DMS153 treated with DMSO at 0.1 percent for 48 hours (cell line): Measurements from ENCODE around the gene TNFRSF21.
A peak's percentile ranks its signal among the peaks of the same experiment; 100 is the strongest.

Source experiments
- DNase-seq: peaks from one replicate; lab custom pipeline; 2025; ENCODE audit not compliant: unreplicated experiment; lab: John Stamatoyannopoulos, UW

TNFRSF21 gene

DNA sequence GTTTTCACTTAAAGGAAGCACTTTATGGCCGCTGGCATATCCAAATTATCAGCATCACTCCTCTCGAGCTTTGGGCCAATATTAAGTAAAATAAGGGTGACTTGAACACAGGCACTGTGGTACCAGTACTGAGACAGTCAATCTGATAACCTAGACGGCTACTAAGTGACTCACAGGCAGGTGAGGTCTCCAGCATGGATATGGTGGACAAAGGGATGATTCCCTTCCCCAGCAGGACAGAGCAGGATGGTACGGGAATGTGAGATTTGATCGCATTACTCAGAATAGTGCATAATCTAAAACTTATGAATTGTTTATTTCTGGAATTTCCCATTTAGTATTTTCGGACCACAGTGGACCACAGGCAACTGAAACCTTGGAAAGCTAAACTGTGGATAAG, 55.7 kb downstream of the TNFRSF21 start:
- DNase-seq, result no peak

DNA sequence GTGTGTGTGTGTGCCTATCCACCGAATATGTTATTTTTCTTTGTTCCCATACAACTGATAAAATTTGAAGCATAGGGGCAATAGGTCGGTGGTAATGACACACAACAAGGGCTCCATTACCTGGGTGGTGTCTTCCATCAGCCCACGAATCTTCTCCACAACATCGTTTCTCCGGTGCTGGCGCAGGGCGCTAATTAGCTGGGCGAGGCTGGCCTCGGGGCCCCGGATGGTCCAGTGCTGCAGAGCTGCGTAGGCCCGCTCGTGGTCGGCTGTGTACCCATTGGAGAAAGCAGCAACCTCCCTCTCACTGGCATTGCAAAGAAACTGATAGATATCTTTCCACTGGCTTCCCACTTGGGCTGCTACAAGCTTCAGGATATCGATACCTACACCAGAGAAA, 56.6 kb downstream of the TNFRSF21 start:
- DNase-seq, result no peak

DNA sequence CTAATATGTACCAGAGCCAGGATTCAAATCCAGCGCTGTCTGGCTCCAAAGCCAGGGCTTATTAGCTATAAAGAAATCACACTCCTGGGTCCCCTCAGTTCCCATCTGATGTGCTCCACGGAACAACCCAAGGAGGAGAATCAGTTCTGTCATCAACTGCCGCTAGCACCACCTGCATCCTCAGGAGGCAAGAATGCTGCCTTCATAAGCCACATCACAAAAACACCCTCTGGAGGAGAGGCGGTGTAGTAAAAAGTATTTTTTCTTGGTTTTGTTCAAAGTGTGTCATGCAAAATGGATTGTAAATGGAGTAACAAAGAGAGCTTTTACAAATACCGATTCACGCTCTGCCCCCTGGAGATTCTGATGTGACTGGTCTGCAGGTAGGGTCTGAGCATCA, 57.1 kb downstream of the TNFRSF21 start:
- no peak for DNase-seq

DNA sequence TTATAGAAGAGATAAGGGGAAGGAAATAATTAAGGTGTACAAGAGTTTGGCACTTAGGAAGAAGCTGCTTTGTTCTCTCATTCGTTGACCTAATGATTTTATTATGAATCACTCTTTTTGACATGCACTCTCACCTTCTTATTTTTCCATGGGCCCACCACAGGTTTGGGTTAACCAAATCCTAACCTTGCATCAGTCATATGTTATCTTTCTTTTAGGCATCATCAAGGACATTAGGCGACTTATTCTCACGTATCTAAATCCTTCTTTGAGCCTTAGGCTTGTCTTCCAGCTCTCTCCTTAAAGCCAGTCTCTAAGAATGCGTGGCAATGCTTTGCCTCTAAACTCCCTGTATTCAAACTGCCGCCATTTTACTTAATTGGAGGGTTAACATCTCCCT, 58.3 kb downstream of the TNFRSF21 start:
- no peak for DNase-seq

DNA sequence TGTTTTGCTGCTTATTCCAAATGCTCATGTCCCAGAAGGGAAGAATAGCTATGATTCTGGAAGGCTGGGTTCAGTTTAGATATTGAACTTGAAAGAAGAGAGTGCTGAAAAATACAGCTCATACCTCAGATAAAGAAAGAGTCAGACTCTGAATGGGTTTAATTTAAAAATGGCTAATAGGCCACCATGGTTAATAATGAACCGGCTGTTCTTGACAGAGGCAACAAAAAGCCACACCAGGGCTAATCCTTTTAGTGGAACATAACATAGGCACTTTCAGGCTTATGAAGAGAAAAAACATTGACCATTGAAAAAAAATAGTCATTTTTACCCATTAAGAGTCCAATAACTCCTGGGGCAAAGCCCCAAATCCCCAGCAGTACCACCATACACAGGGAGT, 59.4 kb downstream of the TNFRSF21 start:
- no peak for DNase-seq

DNA sequence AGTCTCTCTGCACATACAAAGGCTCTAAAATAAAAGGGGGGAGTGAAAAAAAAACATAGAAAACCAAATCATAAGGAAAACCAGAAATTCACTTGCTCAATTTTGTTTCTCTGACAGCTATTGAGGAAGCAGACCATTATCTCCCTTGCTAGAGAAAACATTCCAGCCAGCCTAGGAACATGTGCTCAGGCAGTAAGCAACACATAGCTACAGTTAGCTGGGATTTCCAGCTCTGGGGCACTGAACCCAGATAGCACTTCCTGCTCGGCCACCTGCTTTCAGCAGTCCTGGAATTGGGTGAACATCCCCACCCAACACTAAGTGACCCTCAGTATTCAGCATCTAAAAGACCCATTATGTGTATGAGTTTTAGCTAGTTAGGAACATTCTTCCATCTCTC, 61.3 kb downstream of the TNFRSF21 start:
- no peak for DNase-seq

DNA sequence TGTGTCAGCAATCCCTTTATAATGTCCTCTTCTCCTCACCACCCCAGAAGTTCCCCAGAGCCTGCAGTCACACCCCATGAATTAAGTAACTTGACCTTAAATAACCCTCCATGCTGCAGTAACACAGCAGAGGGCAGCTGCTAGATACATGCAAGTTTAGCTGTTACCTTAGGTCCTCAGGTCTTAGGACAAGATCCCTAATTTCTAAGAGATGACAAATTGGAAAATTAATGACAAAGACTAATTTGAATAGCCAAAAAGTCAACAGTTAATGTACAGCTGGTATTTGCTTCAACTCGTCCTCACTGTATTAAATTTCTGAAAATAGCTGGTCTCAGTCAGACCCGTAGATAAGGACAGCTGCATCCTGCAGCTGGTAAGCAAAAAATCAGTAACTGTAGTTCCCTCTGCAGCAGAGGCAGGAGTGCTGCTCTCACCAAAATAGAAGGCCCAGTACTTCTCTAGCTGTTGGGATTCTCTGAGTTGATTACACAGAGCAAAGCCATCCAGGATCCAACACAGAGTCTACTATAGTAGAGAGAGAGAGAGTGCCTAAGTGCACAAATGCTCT, 62.4 kb downstream of the TNFRSF21 start:
- peak; percentile 85 for DNase-seq

DNA sequence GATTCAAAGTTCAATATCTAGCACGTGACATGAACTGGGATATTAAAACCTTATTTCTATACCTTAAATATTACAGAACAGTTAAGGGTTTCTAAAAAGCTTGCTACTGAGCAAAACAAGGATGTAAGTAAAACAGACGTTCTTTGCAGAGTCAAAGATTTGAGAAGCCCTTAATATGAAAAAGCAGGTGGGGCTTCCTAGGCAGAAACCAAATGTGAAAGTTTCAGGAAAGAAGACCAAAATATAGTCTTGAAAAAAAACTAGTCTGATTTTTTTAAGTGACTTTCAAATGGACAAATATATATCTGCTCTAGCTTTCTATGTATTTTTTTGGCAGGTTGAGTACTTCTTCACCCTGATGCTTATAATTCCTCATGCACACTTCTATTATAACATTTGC, 63.2 kb downstream of the TNFRSF21 start:
- DNase-seq, result no peak

DNA sequence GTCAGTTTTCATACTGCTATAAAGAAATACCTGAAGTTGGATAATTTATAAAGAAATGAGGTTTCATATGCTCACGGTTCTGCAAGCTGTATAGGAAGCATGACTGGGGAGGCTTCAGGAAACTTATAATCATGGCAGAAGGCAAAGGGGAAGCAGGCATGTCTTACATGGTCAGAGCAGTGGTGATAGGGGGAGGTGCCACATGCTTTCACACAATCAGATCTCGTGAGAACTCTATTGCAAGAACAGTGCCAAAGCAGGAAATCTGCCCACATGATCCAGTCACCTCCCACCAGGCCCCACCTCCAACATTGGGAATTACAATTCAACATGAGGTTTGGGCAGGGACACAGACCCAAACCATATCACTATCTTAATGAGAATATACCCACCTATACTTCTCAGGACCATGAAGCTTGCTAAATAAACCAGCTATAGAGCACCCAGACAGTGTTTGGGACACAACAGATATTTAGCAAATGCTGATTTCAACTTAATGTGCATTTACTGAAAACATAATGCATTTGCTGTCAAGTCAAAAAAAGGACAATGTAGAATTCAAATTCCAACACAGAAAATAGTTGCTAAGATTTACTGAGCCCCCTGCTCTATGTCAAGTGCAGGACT, 63.8 kb downstream of the TNFRSF21 start:
- no peak for DNase-seq

DNA sequence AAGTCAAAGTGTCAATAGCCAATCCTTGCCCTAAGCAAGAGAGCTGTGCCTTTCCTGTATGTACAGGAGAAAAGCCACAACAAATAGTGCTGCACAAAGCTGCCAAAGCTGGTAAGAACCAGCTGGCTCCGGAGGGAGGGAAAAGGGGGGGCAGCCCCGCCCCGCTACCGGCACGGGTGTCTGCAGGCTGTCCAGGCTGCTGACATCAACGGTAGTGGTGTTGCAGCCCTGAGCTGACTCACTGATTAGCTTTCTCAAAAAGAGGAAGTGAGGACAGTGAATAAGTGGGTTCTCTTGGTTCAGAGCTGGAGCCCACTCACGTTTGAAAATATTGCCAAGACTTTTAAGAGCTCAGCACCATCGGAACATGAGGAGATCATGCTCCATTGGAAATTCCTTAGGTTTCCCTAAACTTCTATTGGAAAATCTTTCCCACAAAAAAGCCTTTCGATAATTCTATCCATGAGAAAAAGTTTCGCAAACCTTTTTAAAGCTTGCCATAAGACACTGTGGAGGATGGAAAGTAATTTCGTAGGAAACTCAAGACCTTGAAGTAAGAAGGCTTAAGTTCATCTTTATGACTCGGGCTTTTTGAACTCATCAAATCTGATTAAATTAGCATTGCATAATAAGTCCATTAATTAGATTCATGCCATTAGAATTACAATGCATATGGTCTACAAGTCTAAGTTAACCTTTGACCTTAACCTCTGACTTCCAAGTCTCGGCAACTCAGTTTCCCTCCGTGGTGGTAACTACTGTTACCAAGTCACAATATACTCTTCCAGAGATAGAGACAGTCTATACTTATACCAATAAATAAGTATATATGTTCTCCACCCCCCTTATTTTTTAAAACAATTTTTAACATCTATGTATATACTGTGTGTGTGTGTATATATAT, 67.0 kb downstream of the TNFRSF21 start:
- DNase-seq, result peak; percentile 90

DNA sequence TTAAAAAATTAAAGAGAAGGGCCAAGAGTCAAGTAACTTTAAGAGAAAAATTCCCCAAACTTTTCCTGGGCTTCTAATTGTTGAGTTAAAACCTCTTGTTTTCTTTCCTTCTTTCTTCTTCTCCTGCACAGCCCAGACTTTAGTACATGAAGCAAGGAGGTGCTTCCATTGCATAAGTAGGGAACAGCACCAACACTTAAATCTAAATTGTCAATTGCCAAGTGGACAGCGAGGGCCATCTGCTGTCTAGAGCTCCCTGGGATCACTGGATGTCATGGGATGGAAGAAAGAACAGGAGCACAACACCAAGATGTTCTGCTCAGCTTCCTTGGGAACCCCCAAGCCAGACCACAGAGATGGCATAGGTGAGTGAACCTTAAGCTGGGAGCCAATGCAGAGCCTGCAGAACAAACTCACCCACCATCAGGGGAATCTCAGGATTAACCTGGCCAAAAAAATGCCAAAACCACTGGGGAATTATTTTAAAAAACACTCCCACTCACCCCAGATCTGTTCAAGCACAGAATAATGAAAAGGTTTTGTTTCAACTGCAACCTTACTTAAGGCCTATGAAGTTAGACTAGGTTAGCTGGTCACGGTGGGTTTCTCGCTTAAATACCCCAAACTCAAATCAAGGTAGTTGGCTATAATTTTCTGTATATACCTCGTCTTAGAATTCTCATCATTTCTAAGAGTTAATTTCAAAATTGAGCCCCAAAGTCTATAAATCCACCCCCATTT, 67.8 kb downstream of the TNFRSF21 start:
- no peak for DNase-seq

DNA sequence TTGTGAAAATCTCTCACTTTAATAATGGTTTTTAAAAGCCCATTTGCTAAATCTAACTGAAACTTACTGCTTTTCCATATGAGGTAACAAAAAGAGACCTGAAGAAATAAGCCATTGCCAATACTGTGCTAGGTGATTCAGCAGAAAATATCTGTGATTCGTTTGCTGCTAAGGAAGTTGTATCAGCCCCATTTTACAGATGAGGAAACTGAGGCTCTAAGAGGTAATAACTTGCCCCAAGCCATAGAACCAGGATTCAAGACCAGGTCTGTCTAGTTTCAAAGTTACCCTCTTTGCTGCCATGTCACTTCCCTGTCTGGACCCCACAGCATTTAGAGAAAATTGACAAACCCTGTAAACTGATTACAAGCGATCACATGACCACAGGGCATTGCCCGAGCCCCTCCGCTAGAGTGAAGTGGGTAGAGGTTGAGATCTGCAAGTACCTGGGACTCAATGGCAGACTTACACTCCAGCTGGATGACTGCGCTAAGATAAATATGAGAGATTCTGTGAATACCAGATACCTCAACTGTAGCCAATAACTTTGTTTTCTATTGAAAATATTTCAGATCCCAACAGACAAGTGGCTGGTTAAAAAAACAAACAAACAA, 69.3 kb downstream of the TNFRSF21 start:
- no peak for DNase-seq

DNA sequence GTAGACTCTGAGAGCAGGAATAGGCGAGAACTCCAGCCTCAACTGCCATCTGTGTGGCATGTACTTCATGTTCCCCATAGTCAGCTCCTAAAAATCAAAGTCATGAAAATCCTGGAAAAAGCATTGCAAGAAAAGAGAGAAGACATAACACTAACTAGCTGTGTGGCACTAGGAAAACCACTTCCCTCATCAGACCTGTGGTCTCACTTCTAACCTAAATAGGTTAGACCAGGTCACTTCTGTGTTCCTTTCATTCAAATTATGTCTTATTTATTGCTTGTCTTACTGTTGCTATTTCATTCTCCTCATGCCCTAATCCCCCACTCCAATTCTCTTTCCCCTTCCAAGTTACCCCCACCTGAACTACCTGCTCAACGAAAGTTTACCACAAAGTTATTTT, 70.2 kb downstream of the TNFRSF21 start:
- DNase-seq, result no peak

DNA sequence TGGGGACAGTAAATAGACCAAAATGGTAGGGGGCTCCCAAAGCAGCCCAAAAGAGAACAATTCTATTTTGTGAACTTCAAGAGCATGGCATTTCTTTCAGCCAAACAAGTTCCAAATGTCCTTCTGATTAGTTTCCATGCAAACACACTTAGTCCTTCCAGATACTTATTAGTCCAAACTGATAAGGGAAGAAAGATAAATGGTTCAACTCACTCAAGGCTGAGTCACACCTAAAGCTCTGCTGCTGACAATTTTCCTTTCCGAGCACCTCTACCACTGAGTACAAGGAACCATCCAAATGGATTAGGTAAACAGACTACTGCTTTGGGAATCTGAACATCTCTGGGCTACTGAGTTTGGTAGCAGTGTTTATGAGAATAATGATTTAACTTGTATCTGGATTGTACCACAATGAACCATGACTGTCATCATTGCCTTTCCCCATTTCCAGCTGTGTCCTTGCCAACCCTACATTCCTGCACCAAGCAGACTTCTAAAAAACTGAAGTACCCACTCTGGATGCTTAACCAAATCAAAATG, 71.2 kb downstream of the TNFRSF21 start:
- DNase-seq, result no peak

DNA sequence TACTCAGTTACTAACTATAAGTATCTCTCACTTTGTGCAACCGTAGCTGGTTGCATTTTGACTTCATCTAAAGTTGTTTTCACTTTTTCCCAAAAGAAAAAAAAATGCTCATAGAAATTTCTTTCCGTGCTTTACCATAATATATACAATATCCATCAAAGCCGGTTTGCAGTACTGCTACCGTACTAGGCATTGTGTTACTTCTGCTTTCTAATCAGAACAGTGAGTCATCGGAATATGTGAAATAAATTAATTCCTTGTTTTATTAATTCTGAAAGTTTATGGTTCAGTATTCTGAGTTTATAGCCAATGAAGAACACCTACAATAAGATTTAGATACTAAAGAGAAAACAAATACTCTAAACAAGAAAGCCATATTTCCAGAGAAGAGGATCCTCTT, 72.5 kb downstream of the TNFRSF21 start:
- DNase-seq, result no peak

DNA sequence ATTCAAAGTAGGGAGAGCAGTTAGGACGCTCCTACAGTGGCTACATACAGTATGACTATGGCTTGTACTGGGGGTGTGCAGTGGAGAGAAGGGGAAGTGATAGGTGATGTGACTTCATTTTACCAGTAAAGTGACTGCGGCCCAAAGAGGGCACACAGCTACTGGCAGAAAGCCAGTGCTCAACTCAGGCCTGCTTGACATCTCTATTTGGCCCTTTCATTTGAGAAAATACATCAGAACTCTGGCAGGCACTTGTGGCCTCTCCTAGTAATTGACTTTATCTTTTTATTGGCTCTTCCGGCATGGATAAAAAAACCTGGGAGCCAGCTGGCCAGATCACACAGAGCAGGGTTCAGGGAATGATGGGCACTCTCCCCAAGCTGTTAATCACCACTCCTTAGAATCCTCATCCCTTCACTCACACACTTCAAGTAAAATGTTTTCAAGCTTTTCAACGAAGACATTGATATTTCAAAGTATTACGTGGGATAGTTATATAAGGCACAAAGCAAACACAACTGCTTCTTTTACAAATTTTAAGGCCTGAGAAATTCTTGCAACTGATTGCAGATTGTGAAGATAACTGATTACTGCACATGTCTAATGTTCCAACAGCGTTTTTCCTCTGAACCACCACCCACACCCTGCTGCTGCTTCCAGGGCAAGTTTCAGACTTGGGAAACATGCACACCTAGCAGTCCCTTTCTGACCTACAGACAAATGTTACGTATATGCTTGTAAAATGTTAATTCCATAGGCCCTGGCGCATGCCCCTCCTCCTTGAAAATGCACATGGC, 73.5 kb downstream of the TNFRSF21 start:
- DNase-seq, result peak; percentile 95

DNA sequence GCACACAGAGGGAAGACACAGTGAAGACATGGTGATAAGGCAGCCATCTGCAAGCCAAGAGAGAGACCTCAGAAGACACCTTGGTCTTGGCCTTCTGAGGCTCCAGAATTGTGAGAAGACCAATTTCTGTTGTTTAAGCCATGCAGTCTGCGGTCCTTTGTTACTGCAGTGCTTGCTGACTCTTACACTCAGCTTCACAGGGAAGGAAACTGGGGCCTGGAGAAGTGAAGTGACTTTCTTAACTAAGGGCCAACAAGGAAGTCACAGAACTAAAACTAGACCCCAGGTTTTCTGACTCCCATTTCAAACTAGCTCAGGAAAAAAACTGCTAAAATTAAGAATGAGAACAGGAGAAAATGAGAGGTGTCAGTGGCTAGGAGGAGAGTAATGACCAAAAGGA, 74.3 kb downstream of the TNFRSF21 start:
- no peak for DNase-seq

DNA sequence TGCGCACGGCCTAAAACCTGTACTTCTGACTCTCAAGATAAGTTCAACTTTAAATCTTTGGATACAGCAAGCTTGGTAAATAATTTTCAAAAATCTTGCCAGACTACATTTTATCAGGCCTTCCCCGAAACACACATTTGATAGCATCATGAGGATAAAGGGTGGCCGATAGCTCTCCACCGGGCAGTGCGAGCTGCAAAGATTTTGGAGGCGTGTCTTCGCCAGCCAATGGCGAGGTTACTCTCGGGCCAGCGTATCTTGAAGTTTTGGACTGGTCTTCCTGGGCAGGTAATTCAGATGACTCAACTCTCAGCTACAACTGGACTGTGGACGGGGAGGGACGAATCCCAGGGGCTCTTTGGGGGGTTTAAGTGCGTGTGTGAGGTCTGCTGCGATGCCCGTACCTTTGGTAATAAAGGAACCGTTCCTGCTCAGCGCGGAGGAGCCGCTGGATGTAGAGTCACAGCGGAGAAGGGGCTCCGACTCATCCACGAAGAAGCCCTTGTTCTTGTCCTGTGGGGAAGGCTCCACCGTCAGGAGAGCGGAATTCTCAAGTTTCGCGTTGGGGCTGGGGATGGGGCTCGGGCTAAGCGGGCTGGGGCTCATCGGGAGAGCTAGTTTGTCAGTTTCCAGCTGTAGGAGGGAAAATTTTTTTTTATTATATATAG, 75.3 kb downstream of the TNFRSF21 start:
- no peak for DNase-seq

DNA sequence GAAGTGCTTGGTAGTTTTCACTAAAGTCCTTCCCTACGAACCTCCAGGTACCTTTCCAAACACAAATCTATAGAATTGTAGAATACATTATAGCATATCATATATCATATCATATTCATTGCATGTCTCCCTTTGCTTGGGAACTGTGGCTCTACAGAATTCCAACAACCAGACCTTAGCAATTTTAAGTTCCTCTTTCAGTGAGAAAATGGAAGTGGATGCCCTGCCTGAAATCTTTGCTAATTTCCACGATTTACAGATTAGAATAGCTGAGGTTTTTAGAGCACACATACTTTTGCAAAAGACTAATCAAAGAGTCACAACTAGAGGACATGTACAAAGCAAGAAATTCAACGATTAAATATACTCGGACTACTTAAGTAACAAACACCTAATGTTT, 78.6 kb downstream of the TNFRSF21 start:
- DNase-seq, result no peak

DNA sequence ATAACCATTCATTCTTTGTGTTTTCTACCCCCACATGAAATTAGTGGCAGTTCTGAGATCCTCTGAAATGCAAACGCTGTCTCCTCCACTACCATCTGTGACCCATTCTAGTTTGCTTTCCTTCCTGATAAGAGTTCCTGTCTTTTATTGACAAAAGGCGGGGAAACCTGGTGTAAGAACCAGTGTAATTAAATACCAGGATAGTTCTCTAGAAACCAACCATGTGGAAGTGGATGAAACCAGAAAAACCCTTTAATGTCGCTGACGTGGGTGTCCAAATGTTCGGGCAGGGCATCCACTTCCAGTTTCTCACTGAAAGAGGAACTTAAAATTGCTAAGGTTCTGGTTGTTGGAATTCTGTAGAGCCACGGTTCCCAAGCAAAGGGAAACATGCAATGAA, 79.1 kb downstream of the TNFRSF21 start:
- DNase-seq, result peak; percentile 18
